K562 (cell line): ENCODE measurements around the gene DBF4B. TPM values are rescaled to one million over a fixed set of nuclear protein-coding genes. Genes with fewer than 3 reads are reported as not detected.

Experiments
- DMBX1 ChIP-seq: fragments of 250-450 bp; sonication (Bioruptor Pico); IDR thresholded peaks from 2 replicates; pipeline ENCODE4 v1.8.0; 2022; ENCODE audit warnings: inconsistent platforms, mild to moderate bottlenecking, moderate library complexity, borderline replicate concordance
- ESRRA ChIP-seq: fragments of 450-650 bp; IDR thresholded peaks from 2 replicates; pipeline ENCODE4 v1.6.1; 2014; ENCODE audit warnings: low read depth, mild to moderate bottlenecking, moderate library complexity, borderline replicate concordance
- FOXP1 ChIP-seq: sonication (generic); formaldehyde crosslinking; IDR thresholded peaks from 2 replicates; pipeline ENCODE4 v1.8.0; 2022; ENCODE audit warnings: mild to moderate bottlenecking, missing genetic modification reagents
- GATA2 ChIP-seq: sonication (generic); formaldehyde crosslinking; IDR thresholded peaks from 2 replicates; pipeline ENCODE4 v1.4.0; 2020; ENCODE audit warnings: mild to moderate bottlenecking, missing genetic modification reagents
- HLTF ChIP-seq: fragments of 450-650 bp; IDR thresholded peaks from 2 replicates; pipeline ENCODE4 v1.6.1; 2016
- HOXB6 ChIP-seq: fragments of 250-450 bp; sonication (Bioruptor Pico); IDR thresholded peaks from 2 replicates; pipeline ENCODE4 v1.5.1; 2022; ENCODE audit warnings: mild to moderate bottlenecking, borderline replicate concordance
- MED1 ChIP-seq: sonication (generic); formaldehyde crosslinking; IDR thresholded peaks from 2 replicates; pipeline ENCODE4 v1.8.1; 2023; ENCODE audit warnings: missing genetic modification reagents, borderline replicate concordance
- NELFE ChIP-seq: IDR thresholded peaks from 2 replicates; pipeline ENCODE4 v1.6.1; 2011; ENCODE audit warnings: mild to moderate bottlenecking; ENCODE audit not compliant: insufficient read depth, insufficient read length
- NR1H2 ChIP-seq: sonication (generic); formaldehyde crosslinking; IDR thresholded peaks from 2 replicates; pipeline ENCODE4 v1.4.0; 2020; ENCODE audit warnings: mild to moderate bottlenecking, missing genetic modification reagents
- POLR2A ChIP-seq: fragments of 450-650 bp; conservative IDR thresholded peaks from 2 replicates; pipeline ENCODE4 v1.6.1; 2016
- POLR2H ChIP-seq: IDR thresholded peaks from 2 replicates; pipeline ENCODE4 v1.6.1; 2016; ENCODE audit warnings: missing genetic modification characterization, low read depth, mild to moderate bottlenecking, control low read depth, missing compliant biosample characterization, moderate library complexity
- RBM14 ChIP-seq: fragments of 200-400 bp; formaldehyde crosslinking; IDR thresholded peaks from 2 replicates; pipeline ENCODE4 v1.6.1; 2018; ENCODE audit warnings: low read depth, mild to moderate bottlenecking, low read length, moderate library complexity, borderline replicate concordance; ENCODE audit not compliant: insufficient read depth
- SAP30 ChIP-seq: fragments of 200-600 bp; sonication (generic); IDR thresholded peaks from 2 replicates; pipeline ENCODE4 v1.6.1; 2012; ENCODE audit warnings: borderline replicate concordance, low read depth, mild to moderate bottlenecking, moderate library complexity, low read length, control low read depth, inconsistent platforms; ENCODE audit not compliant: insufficient read depth, poor library complexity, severe bottlenecking
- SRSF1 ChIP-seq: fragments of 200-400 bp; formaldehyde crosslinking; IDR thresholded peaks from 2 replicates; pipeline ENCODE4 v1.6.1; 2017; ENCODE audit warnings: mild to moderate bottlenecking, low read depth, low read length, moderate library complexity
- TEAD2 ChIP-seq: fragments of 450-650 bp; IDR thresholded peaks from 2 replicates; pipeline ENCODE4 v1.6.1; 2016; ENCODE audit warnings: missing genetic modification characterization, control low read depth, missing compliant biosample characterization
- TSC22D4 ChIP-seq: fragments of 450-650 bp; IDR thresholded peaks from 2 replicates; pipeline ENCODE4 v1.6.1; 2016; ENCODE audit warnings: missing genetic modification characterization, missing biosample characterization, control low read depth
- ZC3H8 ChIP-seq: fragments of 450-650 bp; IDR thresholded peaks from 2 replicates; pipeline ENCODE4 v1.6.1; 2017
- ZFPM2 ChIP-seq: fragments of 250-450 bp; sonication (Bioruptor Pico); IDR thresholded peaks from 2 replicates; pipeline ENCODE4 v1.5.1; 2022; ENCODE audit warnings: mild to moderate bottlenecking
- ZNF134 ChIP-seq: fragments of 250-450 bp; sonication (Bioruptor Pico); conservative IDR thresholded peaks from 2 replicates; pipeline ENCODE4 v1.4.0; 2020
- ZNF316 ChIP-seq: fragments of 450-650 bp; IDR thresholded peaks from 2 replicates; pipeline ENCODE4 v1.6.1; 2016
- ZNF583 ChIP-seq: fragments of 250-450 bp; sonication (Bioruptor Pico); IDR thresholded peaks from 2 replicates; pipeline ENCODE4 v1.4.0; 2020
- ZNF77 ChIP-seq: fragments of 250-450 bp; sonication (Bioruptor Pico); IDR thresholded peaks from 2 replicates; pipeline ENCODE4 v1.5.0; 2020
- polyA plus RNA-seq, 8 experiments: library from polyadenylated mRNA; depleted of rRNA in 4 of 8; stranded (reverse) in 5 of 8; unstranded in 3 of 8; fragments of >200 nt; fragmentation: Nextera tagmentation in 2 of 8; fragmentation: Illumina TruSeq in 1 of 8; extraction: Ambion mirVana in 2 of 8; extraction: Trizol in 1 of 8; gene quantifications; 2 replicates each; pipeline versions ENCODE4 v1.2.1 to v1.2.3, GENCODE V29; 2011 to 2014; ENCODE audit warnings: inconsistent platforms in 1 of 8, missing spikeins in 1 of 8
- total RNA-seq, 7 experiments: library from RNA; depleted of rRNA in 6 of 7; stranded (reverse); fragments of >200 nt in 6 of 7; fragmentation: Illumina TruSeq in 2 of 7; extraction: Trizol in 2 of 7; gene quantifications; 2 replicates each; pipeline versions ENCODE4 v1.2.1 to v1.2.3, GENCODE V29; 2011 to 2021; ENCODE audit warnings: low replicate concordance in 1 of 7
- TF ChIP-seq, protein P1 (sequence below): sonication (generic); formaldehyde crosslinking; IDR thresholded peaks from 2 replicates; pipeline ENCODE4 v1.8.0; 2023; ENCODE audit warnings: mild to moderate bottlenecking, missing genetic modification reagents
- TF ChIP-seq, protein P2 (sequence below): IDR thresholded peaks from 2 replicates; pipeline ENCODE4 v1.6.1; 2014; ENCODE audit warnings: antibody characterized with exemption
- TF ChIP-seq, protein P3 (sequence below): fragments of 250-450 bp; sonication (Bioruptor Pico); IDR thresholded peaks from 2 replicates; pipeline ENCODE4 v1.8.0; 2021; ENCODE audit warnings: moderate library complexity, mild to moderate bottlenecking, inconsistent platforms
- TF ChIP-seq, protein P4 (sequence below): sonication (generic); formaldehyde crosslinking; IDR thresholded peaks from 2 replicates; pipeline ENCODE4 v1.8.1; 2023; ENCODE audit warnings: mild to moderate bottlenecking, missing genetic modification reagents
- TF ChIP-seq, protein P5 (sequence below): sonication (generic); formaldehyde crosslinking; IDR thresholded peaks from 2 replicates; pipeline ENCODE4 v1.9.0; 2022; ENCODE audit warnings: mild to moderate bottlenecking, missing genetic modification reagents

The DBF4B gene
- total and polyA plus RNA-seq, 9 of the 15 experiments (the other 6 are each of a cell fraction or from before 2014, with no cell fraction given): 2.5 to 26.9 (median 14.6) TPM

DNA sequence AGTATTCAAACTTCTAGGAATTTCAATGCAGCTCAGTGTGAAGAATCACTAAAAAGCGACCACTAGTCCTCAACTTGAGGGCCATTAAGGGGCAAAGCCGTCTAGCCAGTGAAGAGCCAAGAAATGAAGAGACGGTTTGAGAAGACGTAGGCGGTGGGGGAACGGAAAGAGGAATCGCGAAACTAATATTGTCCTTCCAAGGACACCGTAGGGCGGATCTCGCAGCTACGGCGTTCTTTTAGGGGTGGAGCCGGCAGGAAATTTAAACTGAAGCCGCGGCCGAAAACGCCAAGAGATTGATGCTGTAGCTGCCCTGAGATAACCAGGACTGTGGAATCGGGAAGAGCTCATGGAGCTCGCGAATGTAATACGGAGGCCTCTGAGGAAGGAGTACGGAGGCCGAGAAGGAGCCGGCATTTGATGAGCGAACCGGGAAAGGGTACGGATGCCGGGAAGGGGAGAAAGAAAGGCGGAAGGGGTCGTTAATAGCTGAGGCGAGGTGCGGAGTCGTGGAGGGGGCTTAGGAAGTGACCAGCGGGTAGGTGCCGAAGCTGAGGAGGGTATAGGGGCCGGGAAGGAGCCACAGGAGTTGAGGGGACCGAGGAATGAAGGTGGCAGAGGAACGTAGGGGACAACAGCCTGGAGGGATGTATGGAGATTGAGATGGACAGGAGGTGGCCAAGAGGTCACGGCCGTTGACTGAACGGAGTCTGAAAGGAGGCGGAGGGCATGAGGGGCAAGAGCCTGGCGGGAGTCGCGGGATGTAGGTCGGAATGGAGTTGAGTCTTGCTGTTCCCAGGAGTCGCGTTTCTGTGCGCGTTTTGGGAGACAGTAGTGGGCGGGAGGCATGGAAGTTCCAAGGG, at the start of gene DBF4B (continued):
- TF ChIP-seq RBM14 (no peak), SAP30 (peak; percentile 97), DMBX1 (CRISPR knock-in tag) (no peak), ZNF77 (CRISPR knock-in tag) (no peak), ZNF316 (0 out of 2 replicates have a peak, but pooled peaks have one; percentile 4), HOXB6 (no peak), NR1H2 (CRISPR knock-in tag) (no peak), ESRRA (peak; percentile 61; the same call in 1 of the 2 replicates), TSC22D4 (no peak), FOXP1 (CRISPR knock-in tag) (no peak), POLR2A (peak; percentile 92), TEAD2 (tag) (no peak), HLTF (no peak; the same call in none of the 2 replicates), ZNF134 (CRISPR knock-in tag) (no peak), ZC3H8 (no peak), GATA2 (no peak), POLR2H (tag) (peak; percentile 82), MED1 (CRISPR knock-in tag) (no peak), SRSF1 (no peak), NELFE (no peak), ZFPM2 (CRISPR knock-in tag) (no peak), ZNF583 (CRISPR knock-in tag) (no peak)
- TF ChIP-seq, protein P1, sequence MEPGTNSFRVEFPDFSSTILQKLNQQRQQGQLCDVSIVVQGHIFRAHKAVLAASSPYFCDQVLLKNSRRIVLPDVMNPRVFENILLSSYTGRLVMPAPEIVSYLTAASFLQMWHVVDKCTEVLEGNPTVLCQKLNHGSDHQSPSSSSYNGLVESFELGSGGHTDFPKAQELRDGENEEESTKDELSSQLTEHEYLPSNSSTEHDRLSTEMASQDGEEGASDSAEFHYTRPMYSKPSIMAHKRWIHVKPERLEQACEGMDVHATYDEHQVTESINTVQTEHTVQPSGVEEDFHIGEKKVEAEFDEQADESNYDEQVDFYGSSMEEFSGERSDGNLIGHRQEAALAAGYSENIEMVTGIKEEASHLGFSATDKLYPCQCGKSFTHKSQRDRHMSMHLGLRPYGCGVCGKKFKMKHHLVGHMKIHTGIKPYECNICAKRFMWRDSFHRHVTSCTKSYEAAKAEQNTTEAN (CRISPR knock-in tag): 0 out of 2 replicates have a peak, but pooled peaks have one; percentile 32
- TF ChIP-seq, protein P2, sequence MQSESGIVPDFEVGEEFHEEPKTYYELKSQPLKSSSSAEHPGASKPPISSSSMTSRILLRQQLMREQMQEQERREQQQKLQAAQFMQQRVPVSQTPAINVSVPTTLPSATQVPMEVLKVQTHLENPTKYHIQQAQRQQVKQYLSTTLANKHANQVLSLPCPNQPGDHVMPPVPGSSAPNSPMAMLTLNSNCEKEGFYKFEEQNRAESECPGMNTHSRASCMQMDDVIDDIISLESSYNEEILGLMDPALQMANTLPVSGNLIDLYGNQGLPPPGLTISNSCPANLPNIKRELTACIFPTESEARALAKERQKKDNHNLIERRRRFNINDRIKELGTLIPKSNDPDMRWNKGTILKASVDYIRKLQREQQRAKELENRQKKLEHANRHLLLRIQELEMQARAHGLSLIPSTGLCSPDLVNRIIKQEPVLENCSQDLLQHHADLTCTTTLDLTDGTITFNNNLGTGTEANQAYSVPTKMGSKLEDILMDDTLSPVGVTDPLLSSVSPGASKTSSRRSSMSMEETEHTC: no peak
- TF ChIP-seq, protein P3, sequence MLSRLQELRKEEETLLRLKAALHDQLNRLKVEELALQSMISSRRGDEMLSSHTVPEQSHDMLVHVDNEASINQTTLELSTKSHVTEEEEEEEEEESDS: no peak
- TF ChIP-seq, protein P4, sequence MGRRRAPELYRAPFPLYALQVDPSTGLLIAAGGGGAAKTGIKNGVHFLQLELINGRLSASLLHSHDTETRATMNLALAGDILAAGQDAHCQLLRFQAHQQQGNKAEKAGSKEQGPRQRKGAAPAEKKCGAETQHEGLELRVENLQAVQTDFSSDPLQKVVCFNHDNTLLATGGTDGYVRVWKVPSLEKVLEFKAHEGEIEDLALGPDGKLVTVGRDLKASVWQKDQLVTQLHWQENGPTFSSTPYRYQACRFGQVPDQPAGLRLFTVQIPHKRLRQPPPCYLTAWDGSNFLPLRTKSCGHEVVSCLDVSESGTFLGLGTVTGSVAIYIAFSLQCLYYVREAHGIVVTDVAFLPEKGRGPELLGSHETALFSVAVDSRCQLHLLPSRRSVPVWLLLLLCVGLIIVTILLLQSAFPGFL: no peak
- TF ChIP-seq, protein P5, sequence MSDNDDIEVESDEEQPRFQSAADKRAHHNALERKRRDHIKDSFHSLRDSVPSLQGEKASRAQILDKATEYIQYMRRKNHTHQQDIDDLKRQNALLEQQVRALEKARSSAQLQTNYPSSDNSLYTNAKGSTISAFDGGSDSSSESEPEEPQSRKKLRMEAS (CRISPR knock-in tag): peak; percentile 57
